ENCODE measurements around the gene TMEM50A.

The TMEM50A gene

DNA sequence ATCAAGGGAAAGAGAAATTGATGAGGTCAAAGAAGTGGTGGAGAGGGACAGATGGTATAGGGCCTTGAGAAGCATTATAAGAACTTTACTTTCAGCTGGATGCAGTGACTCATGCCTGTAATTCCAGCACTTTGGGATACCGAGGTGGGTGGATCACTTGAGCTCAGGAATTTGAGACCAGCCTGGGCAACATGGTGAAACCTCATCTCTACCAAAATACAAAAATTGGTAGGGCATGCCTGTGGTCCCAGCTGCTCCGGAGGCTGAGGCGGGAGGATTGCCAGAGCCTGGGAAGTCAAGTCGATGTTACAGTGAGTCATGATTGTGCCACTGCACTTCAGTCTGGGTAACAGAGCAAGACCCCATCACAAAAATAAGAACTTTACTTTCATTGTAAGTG is 5.7 kb downstream of the TMEM50A start:
- no peak overlapping the region for H3K9ac ChIP-seq (ENCODE audit: low read length)
- no peak overlapping the region for H2AFZ ChIP-seq (ENCODE audit: low read depth, low read length, severe bottlenecking)
- peaks cover 11% of the 10 kb centered on the region for H4K20me1 ChIP-seq (ENCODE audit: low read depth, low read length)
- no peak overlapping the region for H3K27ac ChIP-seq (ENCODE audit: low read depth, low read length)
- peaks cover 9% of the 10 kb centered on the region; the same call in 1 of the 2 replicates for H3F3A ChIP-seq (ENCODE audit: insufficient read depth)
- H3K36me3 ChIP-seq (ENCODE audit: low read length) = peaks cover 20% of the 10 kb centered on the region; the same call in 1 of the 2 replicates
- H3K4me3 ChIP-seq (ENCODE audit: insufficient read depth, low read length, poor library complexity, severe bottlenecking) = no peak overlapping the region
- H3K9me2 ChIP-seq (replicated peaks; ENCODE audit: insufficient read depth, low read length) = no peaks in the 10 kb centered on the region
- no peak overlapping the region for H3K4me2 ChIP-seq (ENCODE audit: low read depth, low read length, poor library complexity, severe bottlenecking)
- H3K9me3 ChIP-seq (ENCODE audit: insufficient read depth, low read length) = no peaks in the 10 kb centered on the region
- TF ChIP-seq CTCF (IDR thresholded peaks at IDR 0.05; ENCODE audit: insufficient read depth, low read length, poor library complexity, severe bottlenecking) (no peak), EZH2phosphoT487 (conservative IDR thresholded peaks at IDR 0.05; ENCODE audit: low read length) (no peak)
- peaks cover 55% of the 10 kb centered on the region for H3K79me2 ChIP-seq (ENCODE audit: insufficient read depth, low read length)
- no peaks in the 10 kb centered on the region for H3K27me3 ChIP-seq (ENCODE audit: low read length)

DNA sequence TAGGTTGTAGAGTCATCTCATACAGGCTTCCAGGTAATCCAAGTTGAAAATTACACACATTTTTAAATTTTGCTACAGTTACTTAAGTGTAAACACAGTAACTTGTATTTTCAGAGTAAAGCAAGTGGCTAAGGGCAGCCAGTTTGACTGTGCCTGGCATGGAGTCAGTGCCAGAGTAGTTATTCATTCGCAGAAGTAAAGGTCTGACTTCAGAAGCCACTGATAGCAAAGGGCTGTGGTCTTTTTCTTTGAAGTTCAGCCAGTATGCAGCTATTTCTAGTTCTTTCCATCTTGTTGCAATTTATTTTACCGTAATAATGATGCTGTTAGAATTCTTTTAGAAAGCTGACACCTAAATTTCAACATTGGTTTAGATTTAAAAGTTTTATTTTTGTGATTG is 9.4 kb downstream of the TMEM50A start:
- Histone ChIP-seq H3K79me2 (ENCODE audit: insufficient read depth, low read length) (peaks cover 18% of the 10 kb centered on the region), H2AFZ (ENCODE audit: low read depth, low read length, severe bottlenecking) (no peak overlapping the region), H3K9ac (ENCODE audit: low read length) (no peak overlapping the region), H3K9me2 (replicated peaks; ENCODE audit: insufficient read depth, low read length) (no peaks in the 10 kb centered on the region), H4K20me1 (ENCODE audit: low read depth, low read length) (no peaks in the 10 kb centered on the region; the same call in 1 of the 2 replicates), H3K36me3 (ENCODE audit: low read length) (peaks cover 17% of the 10 kb centered on the region; the same call in 1 of the 2 replicates), H3K27ac (ENCODE audit: low read depth, low read length) (no peak overlapping the region), H3K4me2 (ENCODE audit: low read depth, low read length, poor library complexity, severe bottlenecking) (no peak overlapping the region), H3F3A (ENCODE audit: insufficient read depth) (no peaks in the 10 kb centered on the region), H3K27me3 (ENCODE audit: low read length) (no peaks in the 10 kb centered on the region), H3K4me3 (ENCODE audit: insufficient read depth, low read length, poor library complexity, severe bottlenecking) (no peak overlapping the region), H3K9me3 (ENCODE audit: insufficient read depth, low read length) (no peaks in the 10 kb centered on the region)
- TF ChIP-seq CTCF (IDR thresholded peaks at IDR 0.05; ENCODE audit: insufficient read depth, low read length, poor library complexity, severe bottlenecking) = no peak
- no peak for TF ChIP-seq EZH2phosphoT487 (conservative IDR thresholded peaks at IDR 0.05; ENCODE audit: low read length)

GRCh38 chr1:25349606-25350005 is 11.5 kb downstream of the TMEM50A start:
- no peaks in the 10 kb centered on the region for H3K9me2 ChIP-seq (replicated peaks; ENCODE audit: insufficient read depth, low read length)
- H3K27me3 ChIP-seq (ENCODE audit: low read length) = no peaks in the 10 kb centered on the region
- H2AFZ ChIP-seq (ENCODE audit: low read depth, low read length, severe bottlenecking) = no peak overlapping the region
- no peaks in the 10 kb centered on the region for H4K20me1 ChIP-seq (ENCODE audit: low read depth, low read length)
- H3K27ac ChIP-seq (ENCODE audit: low read depth, low read length) = no peak overlapping the region
- H3K4me2 ChIP-seq (ENCODE audit: low read depth, low read length, poor library complexity, severe bottlenecking) = no peak overlapping the region
- H3K9ac ChIP-seq (ENCODE audit: low read length) = no peak overlapping the region
- no peak for TF ChIP-seq EZH2phosphoT487 (conservative IDR thresholded peaks at IDR 0.05; ENCODE audit: low read length)
- TF ChIP-seq CTCF (IDR thresholded peaks at IDR 0.05; ENCODE audit: insufficient read depth, low read length, poor library complexity, severe bottlenecking) = no peak
- H3K9me3 ChIP-seq (ENCODE audit: insufficient read depth, low read length) = no peaks in the 10 kb centered on the region
- no peaks in the 10 kb centered on the region for H3F3A ChIP-seq (ENCODE audit: insufficient read depth)
- H3K79me2 ChIP-seq (ENCODE audit: insufficient read depth, low read length) = no peaks in the 10 kb centered on the region
- H3K4me3 ChIP-seq (ENCODE audit: insufficient read depth, low read length, poor library complexity, severe bottlenecking) = no peak overlapping the region
- H3K36me3 ChIP-seq (ENCODE audit: low read length) = peaks cover 19% of the 10 kb centered on the region; the same call in 1 of the 2 replicates

All from SU-DHL-6 (cell line).